ENCODE data around the gene KAZN. TPM values are rescaled to one million over a fixed set of nuclear protein-coding genes. Genes with fewer than 3 reads are reported as not detected.

The KAZN gene
- total and polyA plus RNA-seq, 4 donors = 4.4 to 19.3 (median 9.6) TPM

GRCh38 chr1:15101801-15102200 lies 503.3 kb downstream of the KAZN start:
- 88 to 93% methylated on average over 4 of the region's 4 CpGs for WGBS, 2 donors
- ATAC-seq (ENCODE audit: low FRiP score) (no peak), DNase-seq (peak in 1 of 2 donors; percentile 38)
- H3K4me3 ChIP-seq (ENCODE audit: low read length in 2 of 2) = no peak overlapping the region
- H3K27ac ChIP-seq (ENCODE audit: low read depth in 1 of 2, low read length in 2 of 2) = no peak overlapping the region
- H3K4me1 ChIP-seq (ENCODE audit: control insufficient read depth in 1 of 2, insufficient read depth in 2 of 2, low read length in 2 of 2) = no peaks in the 10 kb centered on the region
- intact Hi-C loops (cut with DNase I) = loop anchor here in 1 of 2 donors (5.0 kb wide), 1 partner anchor 324 kb away; no protein-coding TSS in a partner anchor
- peaks cover 1% of the 10 kb centered on the region for H3K9me3 ChIP-seq (ENCODE audit: control insufficient read depth, low read length)
- H3K36me3 ChIP-seq (ENCODE audit: control insufficient read depth in 1 of 2, insufficient read depth in 2 of 2, low read length in 1 of 2) = peaks cover 0 to 1% of the 10 kb centered on the region in 2 donors
- H3K27me3 ChIP-seq (ENCODE audit: control insufficient read depth in 1 of 2, insufficient read depth in 2 of 2, low read length in 1 of 2) = no peaks in the 10 kb centered on the region

DNA sequence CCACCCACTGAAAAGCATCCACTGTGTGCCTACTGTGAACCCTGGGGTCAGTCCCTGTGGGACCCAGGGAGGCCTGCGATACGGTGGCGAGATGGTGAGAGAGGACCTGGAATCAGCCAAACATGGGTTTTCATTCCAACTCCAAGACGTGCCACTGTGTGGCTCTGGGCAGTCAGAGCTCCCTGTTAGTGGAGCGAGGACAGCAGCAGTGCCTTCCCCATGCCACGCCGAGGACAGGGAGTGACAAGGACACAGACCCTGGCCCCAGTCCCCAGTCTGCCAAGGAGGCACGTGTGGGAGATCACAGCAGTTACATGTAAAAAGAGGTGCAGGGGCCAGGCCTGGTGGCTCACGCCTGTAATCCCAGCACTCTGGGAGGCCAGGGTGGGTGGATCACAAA lies 504.2 kb downstream of the KAZN start:
- Histone ChIP-seq H3K9me3 (ENCODE audit: control insufficient read depth, low read length) (peaks cover 1% of the 10 kb centered on the region), H3K4me1 (ENCODE audit: control insufficient read depth in 1 of 2, insufficient read depth in 2 of 2, low read length in 2 of 2) (no peaks in the 10 kb centered on the region), H3K27ac (ENCODE audit: low read depth in 1 of 2, low read length in 2 of 2) (no peak overlapping the region), H3K36me3 (ENCODE audit: control insufficient read depth in 1 of 2, insufficient read depth in 2 of 2, low read length in 1 of 2) (peaks cover 0 to 1% of the 10 kb centered on the region in 2 donors), H3K4me3 (ENCODE audit: low read length in 2 of 2) (no peak overlapping the region), H3K27me3 (ENCODE audit: control insufficient read depth in 1 of 2, insufficient read depth in 2 of 2, low read length in 1 of 2) (no peaks in the 10 kb centered on the region)
- peak in 1 of 2 donors; percentile 51 for DNase-seq
- ATAC-seq (ENCODE audit: low FRiP score) = no peak
- intact Hi-C loops (cut with DNase I) = loop anchor here in 1 of 2 donors (5.0 kb wide), 1 partner anchor 325 kb away; no protein-coding TSS in a partner anchor
- 92% methylated on average over 9 of the region's 9 CpGs for WGBS, 2 donors

- peak in 1 of 2 donors; percentile 41 for DNase-seq
- Histone ChIP-seq H3K9me3 (ENCODE audit: control insufficient read depth, low read length) (peaks cover 1% of the 10 kb centered on the region), H3K4me1 (ENCODE audit: control insufficient read depth in 1 of 2, insufficient read depth in 2 of 2, low read length in 2 of 2) (no peaks in the 10 kb centered on the region), H3K27ac (ENCODE audit: low read depth in 1 of 2, low read length in 2 of 2) (no peak overlapping the region), H3K27me3 (ENCODE audit: control insufficient read depth in 1 of 2, insufficient read depth in 2 of 2, low read length in 1 of 2) (no peaks in the 10 kb centered on the region), H3K4me3 (ENCODE audit: low read length in 2 of 2) (no peak overlapping the region), H3K36me3 (ENCODE audit: control insufficient read depth in 1 of 2, insufficient read depth in 2 of 2, low read length in 1 of 2) (peaks cover 0 to 1% of the 10 kb centered on the region in 2 donors)
- WGBS, 2 donors = 96 to 97% methylated on average over 17 of the region's 17 CpGs
- intact Hi-C loops (cut with DNase I) = loop anchor here in 1 of 2 donors (5.0 kb wide), 1 partner anchor 326 kb away; no protein-coding TSS in a partner anchor
- no peak for ATAC-seq (ENCODE audit: low FRiP score)
These were observed 504.7 kb downstream of the KAZN start for GRCh38 chr1:15103211-15103610.

DNA sequence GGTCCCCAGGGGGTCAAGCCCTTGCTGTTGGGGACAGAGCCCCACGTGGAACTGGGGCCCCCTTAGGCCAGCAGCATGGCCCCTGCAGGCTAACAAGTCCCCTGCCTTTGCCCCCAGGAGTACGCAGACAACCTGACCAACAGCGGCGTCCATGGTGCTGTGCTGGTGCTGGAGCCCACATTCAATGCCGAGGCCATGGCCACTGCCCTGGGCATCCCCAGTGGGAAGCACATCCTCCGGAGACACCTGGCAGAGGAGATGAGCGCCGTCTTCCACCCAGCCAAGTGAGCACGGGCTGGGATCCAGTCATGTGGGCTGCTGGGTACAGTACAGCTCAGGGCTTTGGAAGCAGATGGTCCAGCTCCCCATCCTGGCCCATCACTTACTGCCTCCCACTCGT lies 505.4 kb downstream of the KAZN start:
- ATAC-seq (ENCODE audit: low FRiP score) (no peak), DNase-seq (peak in 1 of 2 donors; percentile 60)
- H3K4me3 ChIP-seq (ENCODE audit: low read length in 2 of 2) = no peak overlapping the region
- intact Hi-C loops (cut with DNase I) = loop anchor here in 1 of 2 donors (5.0 kb wide), 1 partner anchor 327 kb away; no protein-coding TSS in a partner anchor
- H3K27ac ChIP-seq (ENCODE audit: low read depth in 1 of 2, low read length in 2 of 2) = no peak overlapping the region
- peaks cover 1% of the 10 kb centered on the region for H3K9me3 ChIP-seq (ENCODE audit: control insufficient read depth, low read length)
- H3K4me1 ChIP-seq (ENCODE audit: control insufficient read depth in 1 of 2, insufficient read depth in 2 of 2, low read length in 2 of 2) = no peaks in the 10 kb centered on the region
- H3K27me3 ChIP-seq (ENCODE audit: control insufficient read depth in 1 of 2, insufficient read depth in 2 of 2, low read length in 1 of 2) = no peaks in the 10 kb centered on the region
- WGBS, 2 donors = 88 to 90% methylated on average over 10 of the region's 10 CpGs
- peaks cover 0 to 1% of the 10 kb centered on the region in 2 donors for H3K36me3 ChIP-seq (ENCODE audit: control insufficient read depth in 1 of 2, insufficient read depth in 2 of 2, low read length in 1 of 2)

DNA sequence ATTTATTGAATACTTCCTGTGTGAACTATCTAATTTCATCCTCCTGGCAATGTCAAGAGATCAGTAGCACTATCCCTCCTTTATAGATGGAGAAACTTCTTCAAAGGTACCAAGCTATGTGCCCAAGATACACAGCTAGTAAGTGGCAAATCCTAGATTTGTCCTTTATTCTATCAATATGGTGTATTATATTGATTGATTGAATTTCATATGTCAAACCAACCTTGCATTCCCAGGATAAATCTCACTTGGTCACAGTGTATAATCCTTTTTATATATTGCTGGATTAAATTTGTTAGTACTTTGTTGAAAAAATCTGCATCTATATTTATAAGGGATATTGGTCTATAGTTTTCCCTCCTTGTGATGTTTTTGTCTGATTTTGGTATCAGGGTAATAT lies 506.3 kb downstream of the KAZN start:
- intact Hi-C loops (cut with DNase I) = loop anchor here in 1 of 2 donors (5.0 kb wide), 1 partner anchor 327 kb away; no protein-coding TSS in a partner anchor
- H3K4me3 ChIP-seq (ENCODE audit: low read length in 2 of 2) = no peak overlapping the region
- no peaks in the 10 kb centered on the region for H3K27me3 ChIP-seq (ENCODE audit: control insufficient read depth in 1 of 2, insufficient read depth in 2 of 2, low read length in 1 of 2)
- DNase-seq = no peak
- peaks cover 1% of the 10 kb centered on the region for H3K9me3 ChIP-seq (ENCODE audit: control insufficient read depth, low read length)
- H3K4me1 ChIP-seq (ENCODE audit: control insufficient read depth in 1 of 2, insufficient read depth in 2 of 2, low read length in 2 of 2) = no peaks in the 10 kb centered on the region
- no peak for ATAC-seq (ENCODE audit: low FRiP score)
- H3K36me3 ChIP-seq (ENCODE audit: control insufficient read depth in 1 of 2, insufficient read depth in 2 of 2, low read length in 1 of 2) = peaks cover 0 to 1% of the 10 kb centered on the region in 2 donors
- H3K27ac ChIP-seq (ENCODE audit: low read depth in 1 of 2, low read length in 2 of 2) = no peak overlapping the region

DNA sequence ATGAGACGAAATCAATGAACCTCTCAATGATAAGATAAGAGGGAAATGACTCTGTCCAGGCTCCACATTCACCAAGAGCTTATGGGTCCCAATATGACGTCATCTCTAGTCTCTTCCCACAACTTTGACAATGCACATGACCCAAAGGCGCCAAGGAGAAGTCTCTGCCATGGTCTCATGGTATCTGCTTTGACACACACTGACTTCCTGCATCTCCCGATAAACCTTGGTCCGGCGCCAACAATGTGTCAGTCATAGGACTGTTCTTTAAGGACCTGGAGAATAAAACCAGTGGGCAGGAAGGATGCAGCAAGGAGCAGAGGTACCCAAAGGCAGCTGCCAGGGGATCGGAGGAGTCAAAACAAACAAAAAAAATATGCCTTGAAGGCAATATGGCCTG lies 508.1 kb downstream of the KAZN start:
- H3K9me3 ChIP-seq (ENCODE audit: control insufficient read depth, low read length) = peaks cover 1% of the 10 kb centered on the region
- intact Hi-C loops (cut with DNase I) = no loop called here
- WGBS, 2 donors = 47 to 53% methylated on average over 7 of the region's 7 CpGs
- H3K4me3 ChIP-seq (ENCODE audit: low read length in 2 of 2) = no peak overlapping the region
- H3K27ac ChIP-seq (ENCODE audit: low read depth in 1 of 2, low read length in 2 of 2) = no peak overlapping the region
- H3K36me3 ChIP-seq (ENCODE audit: control insufficient read depth in 1 of 2, insufficient read depth in 2 of 2, low read length in 1 of 2) = peaks cover 0 to 1% of the 10 kb centered on the region in 2 donors
- no peaks in the 10 kb centered on the region for H3K27me3 ChIP-seq (ENCODE audit: control insufficient read depth in 1 of 2, insufficient read depth in 2 of 2, low read length in 1 of 2)
- DNase-seq (peak in 1 of 2 donors; percentile 72), ATAC-seq (ENCODE audit: low FRiP score) (no peak)
- no peaks in the 10 kb centered on the region for H3K4me1 ChIP-seq (ENCODE audit: control insufficient read depth in 1 of 2, insufficient read depth in 2 of 2, low read length in 2 of 2)

- no peak for ATAC-seq (ENCODE audit: low FRiP score)
- peaks cover 0 to 1% of the 10 kb centered on the region in 2 donors for H3K36me3 ChIP-seq (ENCODE audit: control insufficient read depth in 1 of 2, insufficient read depth in 2 of 2, low read length in 1 of 2)
- DNase-seq = no peak
- H3K27ac ChIP-seq (ENCODE audit: low read depth in 1 of 2, low read length in 2 of 2) = no peak overlapping the region
- H3K9me3 ChIP-seq (ENCODE audit: control insufficient read depth, low read length) = peaks cover 1% of the 10 kb centered on the region
- no peaks in the 10 kb centered on the region for H3K27me3 ChIP-seq (ENCODE audit: control insufficient read depth in 1 of 2, insufficient read depth in 2 of 2, low read length in 1 of 2)
- WGBS, 2 donors = 94 to 95% methylated on average over 1 of the region's 1 CpG
- no peaks in the 10 kb centered on the region for H3K4me1 ChIP-seq (ENCODE audit: control insufficient read depth in 1 of 2, insufficient read depth in 2 of 2, low read length in 2 of 2)
- no peak overlapping the region for H3K4me3 ChIP-seq (ENCODE audit: low read length in 2 of 2)
- intact Hi-C loops (cut with DNase I) = no loop called here
These were observed 508.7 kb downstream of the KAZN start for GRCh38 chr1:15107058-15107687.

GRCh38 chr1:15107911-15108310 lies 509.4 kb downstream of the KAZN start:
- DNase-seq (no peak), ATAC-seq (ENCODE audit: low FRiP score) (no peak)
- H3K27me3 ChIP-seq (ENCODE audit: control insufficient read depth in 1 of 2, insufficient read depth in 2 of 2, low read length in 1 of 2) = no peaks in the 10 kb centered on the region
- intact Hi-C loops (cut with DNase I) = no loop called here
- H3K27ac ChIP-seq (ENCODE audit: low read depth in 1 of 2, low read length in 2 of 2) = no peak overlapping the region
- no peak overlapping the region for H3K4me3 ChIP-seq (ENCODE audit: low read length in 2 of 2)
- 63 to 76% methylated on average over 4 of the region's 4 CpGs for WGBS, 2 donors
- H3K4me1 ChIP-seq (ENCODE audit: control insufficient read depth in 1 of 2, insufficient read depth in 2 of 2, low read length in 2 of 2) = no peaks in the 10 kb centered on the region
- peaks cover 1% of the 10 kb centered on the region for H3K9me3 ChIP-seq (ENCODE audit: control insufficient read depth, low read length)
- peaks cover 0 to 1% of the 10 kb centered on the region in 2 donors for H3K36me3 ChIP-seq (ENCODE audit: control insufficient read depth in 1 of 2, insufficient read depth in 2 of 2, low read length in 1 of 2)
